ENCODE measurements around the gene FASTKD3. TPM values are rescaled to one million over a fixed set of nuclear protein-coding genes. Genes with fewer than 3 reads are reported as not detected.

FASTKD3 gene
- total and polyA plus RNA-seq, 2 donors from 2014 or later = 11.3 to 15.3 TPM

GRCh38 chr5:7902201-7902600, 33.4 kb upstream of the FASTKD3 start:
- no peak for DNase-seq
- Histone ChIP-seq H3K4me1 (ENCODE audit: control insufficient read depth in 2 of 3, insufficient read depth in 2 of 3, low read depth in 1 of 3, low read length in 3 of 3) (no peaks in the 10 kb centered on the region), H3K4me3 (ENCODE audit: low read length in 3 of 3) (no peak overlapping the region), H3K27ac (ENCODE audit: low read depth in 2 of 2, low read length in 2 of 2) (no peak overlapping the region), H3K27me3 (ENCODE audit: control insufficient read depth, insufficient read depth, low read length) (no peaks in the 10 kb centered on the region), H3K9me3 (ENCODE audit: control insufficient read depth in 2 of 3, insufficient read depth in 1 of 3, low read length in 3 of 3) (no peaks in the 10 kb centered on the region), H3K9ac (ENCODE audit: low read length in 3 of 3) (no peak overlapping the region), H3K36me3 (ENCODE audit: control insufficient read depth in 2 of 3, insufficient read depth in 3 of 3, low read length in 3 of 3) (peaks cover 8 to 44% (median 31%) of the 10 kb centered on the region in 3 donors)
- no peak for TF ChIP-seq CTCF (IDR thresholded peaks at IDR 0.05; ENCODE audit: borderline replicate concordance, extremely low read depth, insufficient read depth)
- intact Hi-C loops (cut with DNase I) = no loop called here
- no peak for FAIRE-seq

GRCh38 chr5:7897014-7897600, 28.3 kb upstream of the FASTKD3 start:
- Histone ChIP-seq H3K9ac (ENCODE audit: low read length in 3 of 3) (no peak overlapping the region), H3K27me3 (ENCODE audit: control insufficient read depth, insufficient read depth, low read length) (no peaks in the 10 kb centered on the region), H3K27ac (ENCODE audit: low read depth in 2 of 2, low read length in 2 of 2) (no peak overlapping the region), H3K9me3 (ENCODE audit: control insufficient read depth in 2 of 3, insufficient read depth in 1 of 3, low read length in 3 of 3) (no peaks in the 10 kb centered on the region), H3K4me3 (ENCODE audit: low read length in 3 of 3) (no peak overlapping the region), H3K36me3 (ENCODE audit: control insufficient read depth in 2 of 3, insufficient read depth in 3 of 3, low read length in 3 of 3) (peaks cover 11 to 80% (median 57%) of the 10 kb centered on the region in 3 donors), H3K4me1 (ENCODE audit: control insufficient read depth in 2 of 3, insufficient read depth in 2 of 3, low read depth in 1 of 3, low read length in 3 of 3) (no peaks in the 10 kb centered on the region)
- intact Hi-C loops (cut with DNase I) = no loop called here
- no peak for TF ChIP-seq CTCF (IDR thresholded peaks at IDR 0.05; ENCODE audit: borderline replicate concordance, extremely low read depth, insufficient read depth)
- DNase-seq (no peak), FAIRE-seq (no peak)

GRCh38 chr5:7894860-7895259, 26.0 kb upstream of the FASTKD3 start:
- TF ChIP-seq CTCF (IDR thresholded peaks at IDR 0.05; ENCODE audit: borderline replicate concordance, extremely low read depth, insufficient read depth) = no peak
- H3K9ac ChIP-seq (ENCODE audit: low read length in 3 of 3) = no peak overlapping the region
- DNase-seq (no peak), FAIRE-seq (no peak)
- no peak overlapping the region for H3K27ac ChIP-seq (ENCODE audit: low read depth in 2 of 2, low read length in 2 of 2)
- no peaks in the 10 kb centered on the region for H3K4me1 ChIP-seq (ENCODE audit: control insufficient read depth in 2 of 3, insufficient read depth in 2 of 3, low read depth in 1 of 3, low read length in 3 of 3)
- no peak overlapping the region for H3K4me3 ChIP-seq (ENCODE audit: low read length in 3 of 3)
- peaks cover 6 to 69% (median 58%) of the 10 kb centered on the region in 3 donors for H3K36me3 ChIP-seq (ENCODE audit: control insufficient read depth in 2 of 3, insufficient read depth in 3 of 3, low read length in 3 of 3)
- no peaks in the 10 kb centered on the region for H3K9me3 ChIP-seq (ENCODE audit: control insufficient read depth in 2 of 3, insufficient read depth in 1 of 3, low read length in 3 of 3)
- intact Hi-C loops (cut with DNase I) = no loop called here
- H3K27me3 ChIP-seq (ENCODE audit: control insufficient read depth, insufficient read depth, low read length) = no peaks in the 10 kb centered on the region

- Histone ChIP-seq H3K9me3 (ENCODE audit: control insufficient read depth in 2 of 3, insufficient read depth in 1 of 3, low read length in 3 of 3) (no peaks in the 10 kb centered on the region), H3K9ac (ENCODE audit: low read length in 3 of 3) (no peak overlapping the region), H3K27me3 (ENCODE audit: control insufficient read depth, insufficient read depth, low read length) (no peaks in the 10 kb centered on the region), H3K36me3 (ENCODE audit: control insufficient read depth in 2 of 3, insufficient read depth in 3 of 3, low read length in 3 of 3) (peaks cover 8 to 68% (median 57%) of the 10 kb centered on the region in 3 donors), H3K27ac (ENCODE audit: low read depth in 2 of 2, low read length in 2 of 2) (no peak overlapping the region), H3K4me3 (ENCODE audit: low read length in 3 of 3) (no peak overlapping the region), H3K4me1 (ENCODE audit: control insufficient read depth in 2 of 3, insufficient read depth in 2 of 3, low read depth in 1 of 3, low read length in 3 of 3) (no peaks in the 10 kb centered on the region)
- DNase-seq = no peak
- no peak for TF ChIP-seq CTCF (IDR thresholded peaks at IDR 0.05; ENCODE audit: borderline replicate concordance, extremely low read depth, insufficient read depth)
- intact Hi-C loops (cut with DNase I) = no loop called here
- no peak for FAIRE-seq
Observed at GRCh38 chr5:7894439-7894838, 25.6 kb upstream of the FASTKD3 start.
